Fibroblast of skin of back (primary cell): Measurements from ENCODE around the gene SPOUT1. TPM values are rescaled to one million over a fixed set of nuclear protein-coding genes. Genes with fewer than 3 reads are reported as not detected.
A peak's percentile ranks its signal among the peaks of the same experiment; 100 is the strongest.
"Not testable (repeated sequence)": the region's sequence is repeated elsewhere in the genome, so short reads cannot be mapped to it uniquely, and the experiment has no call there.

Experiments used
- DNase-seq: peaks from one replicate; pipeline ENCODE4 v3.0.0-alpha.2; 2013
- polyA plus RNA-seq, 2 experiments: library from polyadenylated mRNA; unstranded; fragments of 120-200 nt; gene quantifications; one replicate each; pipeline ENCODE4 v1.2.1, GENCODE V29; 2013; ENCODE audit not compliant: insufficient read length in 2 of 2

SPOUT1 gene
- 37.5 TPM for polyA plus RNA-seq (2013, experiment 1 of 2; ENCODE audit: insufficient read length)
- polyA plus RNA-seq (2013, experiment 2 of 2; ENCODE audit: insufficient read length), result 25.4 TPM

GRCh38 chr9:128829477-128830251 is at the start of gene SPOUT1:
Gene SPOUT1, minus strand, starts transcription at chr9:128829794. Its CDS starts 14 bp downstream, at chr9:128829780.
- DNase-seq, result peak; percentile 91

- no peak for DNase-seq
Measured at GRCh38 chr9:128877852-128878251, 48.3 kb upstream of the SPOUT1 start.

- not testable (repeated sequence) for DNase-seq
Measured at GRCh38 chr9:128870941-128871265, 41.3 kb upstream of the SPOUT1 start.

GRCh38 chr9:128870128-128870940 is 40.7 kb upstream of the SPOUT1 start:
- DNase-seq, result no peak

GRCh38 chr9:128863647-128864046 is 34.1 kb upstream of the SPOUT1 start:
- DNase-seq, result peak; percentile 56

GRCh38 chr9:128862401-128862851 is 32.8 kb upstream of the SPOUT1 start:
- DNase-seq, result no peak

- DNase-seq, result no peak
Measured at GRCh38 chr9:128861501-128861900, 31.9 kb upstream of the SPOUT1 start.

- no peak for DNase-seq
Measured at GRCh38 chr9:128860937-128861336, 31.3 kb upstream of the SPOUT1 start.

GRCh38 chr9:128858476-128858875 is 28.9 kb upstream of the SPOUT1 start:
- not testable (repeated sequence) for DNase-seq

GRCh38 chr9:128854454-128854853 is 24.9 kb upstream of the SPOUT1 start:
- not testable (repeated sequence) for DNase-seq

GRCh38 chr9:128852646-128853045 is 23.1 kb upstream of the SPOUT1 start:
- not testable (repeated sequence) for DNase-seq

- DNase-seq, result peak; percentile 44
Measured at GRCh38 chr9:128851779-128852600, 22.4 kb upstream of the SPOUT1 start.

- DNase-seq, result not testable (repeated sequence)
Measured at GRCh38 chr9:128851024-128851423, 21.4 kb upstream of the SPOUT1 start.

GRCh38 chr9:128847803-128848202 is 18.2 kb upstream of the SPOUT1 start:
- DNase-seq, result no peak

GRCh38 chr9:128846680-128847030 is 17.1 kb upstream of the SPOUT1 start:
- DNase-seq, result no peak

- no peak for DNase-seq
Measured at GRCh38 chr9:128845186-128845931, 15.8 kb upstream of the SPOUT1 start.

- DNase-seq, result not testable (repeated sequence)
Measured at GRCh38 chr9:128843171-128843570, 13.6 kb upstream of the SPOUT1 start.

GRCh38 chr9:128841694-128842492 is 12.3 kb upstream of the SPOUT1 start:
- no peak for DNase-seq

GRCh38 chr9:128840524-128840923 is 10.9 kb upstream of the SPOUT1 start:
- DNase-seq, result no peak

GRCh38 chr9:128838338-128838737 is 8.7 kb upstream of the SPOUT1 start:
- DNase-seq, result no peak

- DNase-seq, result no peak
Measured at GRCh38 chr9:128836509-128837145, 7.0 kb upstream of the SPOUT1 start.
